Measurements from ENCODE around the gene SNPH. TPM values are rescaled to one million over a fixed set of nuclear protein-coding genes. Genes with fewer than 3 reads are reported as not detected.

The SNPH gene
- total RNA-seq, 1 donor from 2014 or later, result 6.4 TPM

GRCh38 chr20:1264727-1265126 is 1.4 kb upstream of the SNPH start:
- no peak for DNase-seq (ENCODE audit: low read depth, low spot score)

- no peak for DNase-seq (ENCODE audit: low read depth, low spot score)
These were observed 723 bp upstream of the SNPH start for GRCh38 chr20:1265226-1265915.

- no peak for DNase-seq (ENCODE audit: low read depth, low spot score)
These were observed 253 bp upstream of the SNPH start for GRCh38 chr20:1265916-1266166.

- no peak for DNase-seq (ENCODE audit: low read depth, low spot score)
These were observed 1.1 kb downstream of the SNPH start for GRCh38 chr20:1267161-1267560.

DNA sequence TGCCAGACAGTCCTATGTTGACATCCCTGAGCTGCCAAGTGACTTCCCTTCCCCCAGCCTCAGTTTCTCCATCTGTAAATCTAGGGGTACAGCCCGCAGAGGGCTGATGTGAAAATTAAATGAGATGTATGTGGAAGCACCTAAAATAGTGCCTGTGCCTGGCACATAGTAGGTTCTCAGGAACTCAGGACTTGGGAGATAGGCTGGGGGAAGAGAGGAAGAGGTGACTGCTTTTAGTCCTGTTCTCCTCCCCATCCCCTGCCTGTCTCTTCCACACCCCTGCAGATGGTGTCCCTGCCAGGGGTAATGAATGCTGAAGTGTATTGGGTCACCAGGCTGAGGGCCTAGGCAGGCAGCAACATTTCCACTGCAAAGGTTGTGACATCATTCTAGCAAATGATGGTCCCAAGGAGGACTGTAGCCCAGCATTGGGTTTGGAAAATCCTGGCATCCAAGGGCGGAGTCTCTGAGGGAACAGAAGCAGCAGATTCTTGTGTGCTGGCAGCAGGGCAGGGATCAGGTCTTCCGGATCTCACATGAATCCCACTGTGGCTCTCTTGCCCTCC is 1.8 kb downstream of the SNPH start:
- no peak for DNase-seq (ENCODE audit: low read depth, low spot score)

GRCh38 chr20:1269235-1269634 is 3.1 kb downstream of the SNPH start:
- DNase-seq (ENCODE audit: low read depth, low spot score), result no peak

GRCh38 chr20:1269850-1270249 is 3.8 kb downstream of the SNPH start:
- no peak for DNase-seq (ENCODE audit: low read depth, low spot score)

DNA sequence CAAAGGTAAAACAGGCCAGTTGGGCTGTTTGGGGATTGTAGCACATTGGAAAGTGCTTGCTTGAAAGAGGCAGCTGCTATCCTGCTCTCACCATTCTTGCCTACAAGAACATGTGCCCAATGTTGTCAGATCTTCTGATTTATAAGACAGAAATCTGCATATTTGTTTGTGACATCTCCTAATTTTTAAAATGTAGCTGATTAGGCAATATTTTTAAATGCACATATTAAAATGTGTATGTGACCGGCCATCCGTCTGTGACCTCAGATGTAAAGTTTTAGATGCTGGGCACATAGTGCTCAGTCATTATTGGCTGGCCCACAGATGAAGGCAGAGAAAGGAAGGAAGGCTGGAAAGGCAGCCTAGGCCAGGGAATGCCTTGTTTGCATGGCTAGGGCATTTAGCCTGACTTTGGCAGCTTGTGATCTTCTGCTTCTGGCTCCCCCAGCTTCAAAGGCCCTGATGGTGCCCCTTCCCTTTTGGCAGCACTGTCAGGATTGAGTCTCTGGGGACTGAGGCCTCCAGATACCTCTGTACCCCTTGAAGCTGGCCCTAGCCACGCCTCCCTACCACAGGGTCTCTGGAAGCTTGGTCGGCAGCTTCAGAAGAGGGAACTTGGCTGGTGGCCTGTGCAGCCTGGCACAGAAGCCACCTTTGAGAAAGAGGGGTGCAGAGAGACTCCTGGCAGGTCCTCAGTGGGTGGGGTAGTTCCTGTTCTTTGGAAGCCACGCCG is 6.4 kb downstream of the SNPH start:
- DNase-seq (ENCODE audit: low read depth, low spot score), result no peak

DNA sequence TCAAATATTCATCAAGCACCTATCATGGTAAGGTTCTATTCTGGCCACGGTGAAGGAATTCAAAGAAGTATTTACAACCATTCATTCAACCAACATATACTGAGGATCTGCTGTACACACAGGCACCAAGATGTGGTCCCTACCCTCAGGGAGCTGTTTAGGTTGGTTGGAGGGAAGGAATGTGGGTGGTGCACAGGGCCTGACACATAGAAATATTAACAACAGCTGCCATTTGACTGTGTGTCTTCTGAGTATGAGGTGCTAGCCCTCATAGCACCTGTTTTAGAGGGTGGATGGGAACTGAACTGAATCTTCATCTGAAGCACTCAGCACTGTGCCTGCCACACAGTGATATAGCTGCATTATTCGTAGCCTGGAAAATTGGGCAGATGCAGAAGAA is 7.3 kb downstream of the SNPH start:
- DNase-seq (ENCODE audit: low read depth, low spot score), result no peak

DNA sequence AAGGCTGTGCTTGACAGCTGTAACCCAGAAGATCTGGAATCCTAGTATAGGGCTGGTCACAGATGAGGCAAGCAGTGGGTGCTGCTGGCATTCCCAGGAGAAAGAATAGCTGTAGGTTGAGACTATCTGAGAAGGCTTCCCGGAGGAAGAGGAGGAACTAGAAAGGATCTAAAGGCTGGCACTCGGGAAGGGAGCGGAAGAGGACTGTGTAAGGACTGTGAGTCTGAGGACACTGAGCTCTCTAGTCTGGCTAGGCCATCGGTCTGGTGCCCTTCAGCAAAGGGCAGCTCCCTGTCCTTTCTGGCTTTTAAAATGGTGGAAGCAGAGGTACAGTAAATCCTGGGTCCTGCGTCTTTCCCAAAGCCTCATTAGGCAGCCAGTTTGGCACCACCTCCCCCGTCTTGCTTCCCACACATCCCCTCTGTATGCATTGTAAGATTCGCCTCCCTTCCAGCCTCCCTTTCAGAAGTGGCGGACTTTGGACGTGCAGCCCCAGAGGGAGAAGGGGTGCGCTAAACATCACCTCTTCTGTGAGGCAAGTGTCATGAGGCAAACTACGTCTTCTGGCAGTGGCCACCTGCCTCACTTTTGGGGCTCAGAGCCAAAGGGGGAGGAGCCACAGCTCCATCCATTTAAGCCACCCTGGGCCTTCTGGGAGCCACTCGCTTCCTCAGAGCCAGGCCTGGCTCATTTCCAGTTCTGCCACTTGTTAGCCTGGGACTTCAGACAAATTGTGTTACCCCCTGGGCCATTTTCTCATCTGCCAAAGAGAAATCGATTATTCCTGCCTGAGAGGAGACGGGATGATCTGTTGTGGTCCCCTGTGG is 8.6 kb downstream of the SNPH start:
- no peak for DNase-seq (ENCODE audit: low read depth, low spot score)

GRCh38 chr20:1275919-1276318 is 9.8 kb downstream of the SNPH start:
- no peak for DNase-seq (ENCODE audit: low read depth, low spot score)

- DNase-seq (ENCODE audit: low read depth, low spot score), result no peak
These were observed 11.6 kb downstream of the SNPH start for GRCh38 chr20:1277529-1278322.

DNA sequence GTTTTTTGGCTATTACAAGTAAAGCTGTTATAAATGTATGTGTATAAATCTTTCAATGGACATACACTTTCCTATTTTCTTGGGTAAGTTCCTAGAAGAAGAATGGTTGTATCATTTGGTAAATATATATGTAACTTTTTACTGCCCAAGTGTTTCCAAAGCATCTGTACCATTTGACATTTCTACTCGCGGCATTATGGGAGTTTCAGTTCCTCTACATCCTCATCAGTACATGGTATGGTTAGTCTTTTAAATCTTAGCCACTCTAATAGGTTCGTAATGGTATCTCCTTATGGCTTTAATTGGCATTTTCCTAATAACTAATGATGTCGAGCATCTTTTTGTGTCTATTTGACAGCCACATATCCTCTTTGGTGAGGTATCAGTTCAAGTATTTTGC is 12.9 kb downstream of the SNPH start:
- no peak for DNase-seq (ENCODE audit: low read depth, low spot score)

DNA sequence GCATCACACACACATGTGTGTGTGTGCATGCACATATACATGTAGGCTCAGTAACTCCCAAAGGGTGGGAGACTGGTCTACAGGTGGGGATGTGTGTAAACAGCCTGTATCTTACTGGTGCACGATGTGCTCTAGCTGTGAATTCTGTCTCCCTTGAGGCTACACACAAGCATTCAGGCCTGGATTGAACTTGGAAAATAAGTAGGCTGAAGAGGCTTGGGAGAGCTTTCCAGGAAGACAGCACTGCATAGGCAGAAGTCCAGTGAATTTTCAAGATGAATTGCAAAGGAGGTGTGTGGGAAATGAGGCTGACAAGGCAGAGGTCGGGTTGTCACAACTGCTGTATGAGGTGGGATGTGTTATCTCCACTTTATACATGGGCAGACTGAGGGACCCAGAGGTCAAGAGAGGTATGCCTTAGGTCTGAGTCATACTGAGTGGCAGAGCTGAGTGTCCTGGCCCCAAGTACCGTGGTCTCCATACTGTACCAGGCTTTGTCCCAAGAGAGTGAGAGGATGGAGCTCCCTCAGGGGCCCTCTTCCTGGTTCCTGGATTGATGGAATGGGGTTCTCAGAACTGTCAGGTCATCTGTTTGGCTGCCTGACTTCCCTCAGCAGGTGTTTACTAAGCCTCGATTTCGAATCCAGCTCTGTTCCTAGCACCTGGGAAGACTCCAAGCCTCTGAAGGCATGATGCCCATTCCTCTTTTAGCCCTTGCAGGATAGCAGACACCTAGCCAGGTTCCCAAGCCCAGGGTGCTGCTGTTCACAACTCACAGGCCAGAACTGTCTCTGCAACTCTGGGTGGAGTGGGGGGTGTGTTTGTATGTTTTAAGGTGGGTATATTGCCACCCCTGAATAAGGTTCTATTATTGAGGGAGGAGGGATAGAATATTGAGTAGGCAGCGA is 14.4 kb downstream of the SNPH start:
- DNase-seq (ENCODE audit: low read depth, low spot score), result no peak

- DNase-seq (ENCODE audit: low read depth, low spot score), result no peak
These were observed 15.4 kb downstream of the SNPH start for GRCh38 chr20:1281279-1282057.

DNA sequence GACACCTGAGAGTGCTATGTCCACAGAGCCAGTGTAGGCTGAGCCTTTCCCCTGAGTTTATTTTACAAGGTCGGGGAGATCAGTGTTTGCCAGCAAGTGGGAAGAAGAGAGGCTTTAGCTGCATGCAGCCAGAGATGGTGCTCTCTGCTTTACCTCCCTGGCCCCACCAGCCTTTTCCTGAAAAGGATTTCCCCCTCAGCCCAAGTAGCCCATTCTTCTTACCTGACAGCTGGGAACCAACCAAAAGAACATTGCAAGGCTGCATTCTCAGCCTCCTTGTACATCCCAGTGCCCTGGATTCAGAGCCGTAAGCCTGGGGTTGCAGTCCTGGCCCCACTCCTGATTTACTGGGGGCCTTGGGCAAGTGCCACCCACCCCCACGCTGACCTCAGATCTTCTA is 16.9 kb downstream of the SNPH start:
- DNase-seq (ENCODE audit: low read depth, low spot score), result no peak

DNA sequence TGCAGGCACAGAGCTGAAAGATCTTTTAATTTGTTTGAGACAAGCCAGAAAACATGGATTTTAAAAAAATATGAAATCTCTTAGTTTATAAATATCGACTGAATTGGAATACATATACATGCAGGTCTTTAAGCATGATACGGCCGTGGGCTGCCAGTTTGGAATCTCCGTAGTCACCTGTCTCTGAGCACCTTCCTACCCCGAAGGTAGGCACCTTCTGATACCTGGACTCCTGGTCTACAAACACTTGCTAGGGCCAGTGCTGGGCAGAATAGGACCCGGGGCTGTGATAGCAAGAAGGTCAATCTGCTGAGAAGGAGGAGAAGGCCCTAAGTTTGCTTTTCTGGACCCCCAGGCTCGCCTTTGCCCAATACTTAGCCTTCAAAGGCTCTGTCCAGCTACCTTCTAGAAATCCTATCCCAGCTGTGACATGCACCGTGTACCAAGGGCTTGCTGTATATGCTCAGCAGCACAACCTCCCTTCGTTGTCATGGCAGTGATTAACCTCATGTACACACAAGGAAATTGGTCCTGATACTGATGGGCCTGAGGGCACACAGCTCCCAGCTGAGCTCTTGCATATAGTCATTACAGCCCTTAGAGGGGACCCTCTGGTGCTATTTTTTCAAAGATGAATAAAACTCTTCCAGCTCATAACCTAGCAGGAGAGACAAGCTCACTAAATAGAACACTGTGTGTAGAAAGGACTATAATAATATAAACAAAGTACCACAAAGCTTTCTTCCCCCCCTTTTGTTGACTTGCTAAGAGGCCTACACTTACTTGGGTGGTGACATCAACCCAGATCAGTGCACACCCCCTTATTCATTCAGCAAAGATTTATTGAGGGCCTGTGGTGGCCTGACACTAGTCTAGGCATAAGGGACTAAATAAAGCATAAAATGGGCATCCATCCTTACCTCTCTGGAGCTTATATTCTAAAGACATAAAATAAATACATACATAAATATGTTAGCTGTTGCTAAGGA is 17.7 kb downstream of the SNPH start:
- DNase-seq (ENCODE audit: low read depth, low spot score), result no peak

DNA sequence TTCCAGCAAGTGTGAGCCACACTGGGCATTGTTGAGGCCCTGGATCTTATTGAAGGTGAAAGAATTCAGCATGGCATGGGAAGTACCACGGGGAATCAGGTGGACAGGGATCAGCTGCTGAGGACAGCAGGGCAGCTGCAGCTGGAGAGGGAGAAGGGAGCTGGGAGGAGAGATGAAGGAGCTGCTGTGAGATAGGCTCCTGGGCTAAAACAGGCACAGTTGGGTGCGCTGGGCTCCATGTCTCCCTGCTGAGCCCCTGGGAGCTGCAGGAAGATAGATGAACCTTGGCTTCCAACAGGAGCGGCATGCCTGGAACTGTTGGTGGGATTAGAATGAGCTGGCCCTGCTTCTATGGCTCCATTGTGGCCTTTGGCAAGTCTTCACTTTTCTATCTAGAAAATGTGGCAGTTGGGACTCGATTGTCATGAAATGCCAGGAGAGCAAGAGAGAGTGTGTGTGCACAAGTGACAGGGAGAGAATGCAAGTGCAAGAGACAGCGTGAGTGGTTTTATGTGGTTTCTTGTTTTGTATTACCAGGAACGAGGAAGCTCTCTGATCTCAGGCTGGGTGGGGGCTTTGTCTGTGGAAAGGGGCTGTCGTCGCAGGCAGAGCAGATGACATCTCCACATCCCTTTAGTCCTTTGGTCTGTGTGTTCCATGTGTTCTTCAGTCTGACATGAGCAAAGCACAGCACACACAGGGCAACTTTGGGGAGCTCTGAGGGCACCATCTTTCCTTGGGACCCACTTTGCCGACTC is 20.4 kb downstream of the SNPH start:
- no peak for DNase-seq (ENCODE audit: low read depth, low spot score)
